GM12878 (cell line): ENCODE results near the gene SDF4. TPM values are rescaled to one million over a fixed set of nuclear protein-coding genes. Genes with fewer than 3 reads are reported as not detected.

ENCODE experiments used
- ATAC-seq: fragments of 200-7000 bp; cut with Tn5 transposase; 3 replicates; pipeline ENCODE4 v1.9.1; 2020; ENCODE audit warnings: mild to moderate bottlenecking, moderate library complexity
- BruUV-seq: library from RNA; stranded (reverse); fragments of 400-500 nt; replicated peaks from 2 replicates; lab custom pipeline; 2021; lab: Mats Ljungman, UMichigan
- CTCF ChIA-PET: fragments of 300-600 bp; sonication (Branson Sonifier 250); formaldehyde crosslinking; extraction: SDS; loops from one replicate; lab custom pipeline; 2021; ENCODE audit warnings: inconsistent platforms; lab: Yijun Ruan, JAX
- POLR2A ChIA-PET: fragments of 350-600 bp; formaldehyde crosslinking; extraction: SDS; loops from one replicate; lab custom pipeline; 2021; ENCODE audit warnings: inconsistent platforms; lab: Charles Lee
- RAD21 ChIA-PET: fragments of 300-600 bp; sonication (Branson Sonifier 250); formaldehyde crosslinking; loops from one replicate; lab custom pipeline; 2023; ENCODE audit warnings: antibody characterized with exemption; ENCODE audit not compliant: unreplicated experiment; lab: Charles Lee
- SMC1A ChIA-PET: fragments of 300-600 bp; sonication (Branson Sonifier 250); formaldehyde crosslinking; loops from one replicate; lab custom pipeline; 2023; ENCODE audit not compliant: unreplicated experiment, uncharacterized antibody; lab: Charles Lee
- DNase-seq: peaks from one replicate; pipeline ENCODE4 v3.0.0-alpha.2; 2011; ENCODE audit warnings: low read depth, low spot score
- FAIRE-seq: peaks from 3 replicates; lab custom pipeline; 2011; peaks lifted over from hg19 to GRCh38; lab: Jason Lieb, UNC
- H2AFZ ChIP-seq: 2 replicates; pipeline ENCODE4 v1.6.0; 2011; ENCODE audit warnings: low read depth, low read length, control low read depth; ENCODE audit not compliant: control insufficient read depth
- H3K27ac ChIP-seq: 2 replicates; pipeline ENCODE4 v1.5.1; 2011; ENCODE audit warnings: control low read depth; ENCODE audit not compliant: control insufficient read depth, insufficient read depth
- H3K27me3 ChIP-seq, 2 experiments: replicated peaks in 1 of 2; 2 replicates each; pipeline versions ENCODE4 v1.6.0 to v1.6.1; 2011; ENCODE audit warnings: low read length in 1 of 2; ENCODE audit not compliant: control insufficient read depth in 2 of 2, insufficient read depth in 2 of 2
- H3K36me3 ChIP-seq, 2 experiments: 2 replicates each; pipeline ENCODE4 v1.5.1; 2011; ENCODE audit warnings: low read length in 1 of 2; ENCODE audit not compliant: control insufficient read depth in 2 of 2, insufficient read depth in 2 of 2
- H3K4me1 ChIP-seq: 2 replicates; pipeline ENCODE4 v1.6.1; 2011; ENCODE audit warnings: mild to moderate bottlenecking, low read length, moderate library complexity, mixed read lengths; ENCODE audit not compliant: control insufficient read depth, insufficient read depth
- H3K4me2 ChIP-seq: 2 replicates; pipeline ENCODE4 v1.6.0; 2011; ENCODE audit warnings: control low read depth; ENCODE audit not compliant: control insufficient read depth, insufficient read depth
- H3K4me3 ChIP-seq: fragments of 200-600 bp; sonication (generic); 2 replicates; pipeline ENCODE4 v1.5.1; 2016
- H3K79me2 ChIP-seq: 2 replicates; pipeline ENCODE4 v1.6.0; 2011; ENCODE audit warnings: low read length; ENCODE audit not compliant: control insufficient read depth, insufficient read depth
- H3K9ac ChIP-seq: 2 replicates; pipeline ENCODE4 v1.8.0; 2011; ENCODE audit warnings: low read length, control low read depth, mixed read lengths; ENCODE audit not compliant: control insufficient read depth, insufficient read depth
- H3K9me3 ChIP-seq: replicated peaks from 3 replicates; pipeline ENCODE4 v1.5.1; 2011; ENCODE audit warnings: mild to moderate bottlenecking, low read length; ENCODE audit not compliant: control insufficient read depth, insufficient read depth
- H4K20me1 ChIP-seq: 2 replicates; pipeline ENCODE4 v1.6.0; 2011; ENCODE audit not compliant: control insufficient read depth, insufficient read depth
- BACH1 ChIP-seq: fragments of 450-650 bp; IDR thresholded peaks from 2 replicates; pipeline ENCODE4 v1.6.1; 2017; ENCODE audit warnings: mild to moderate bottlenecking, borderline replicate concordance
- BHLHE40 ChIP-seq, 2 experiments: fragments of 450-650 bp in 1 of 2; IDR thresholded peaks; 2 replicates each; pipeline ENCODE4 v1.6.1; 2011 to 2017; ENCODE audit warnings: low read depth in 2 of 2, borderline replicate concordance in 1 of 2, improper control_type of control experiment in 1 of 2, low read length in 1 of 2, mild to moderate bottlenecking in 1 of 2
- CBX5 ChIP-seq: sonication (generic); IDR thresholded peaks from 2 replicates; pipeline ENCODE4 v1.6.1; 2016; ENCODE audit warnings: low read depth, moderate library complexity, mild to moderate bottlenecking, inconsistent platforms
- GATAD2B ChIP-seq: fragments of 450-650 bp; conservative IDR thresholded peaks from 2 replicates; pipeline ENCODE4 v1.6.1; 2017; ENCODE audit warnings: low read depth, mild to moderate bottlenecking, moderate library complexity
- NR2F1 ChIP-seq: fragments of 450-650 bp; conservative IDR thresholded peaks from 2 replicates; pipeline ENCODE4 v1.6.1; 2017; ENCODE audit warnings: mild to moderate bottlenecking
- ZSCAN29 ChIP-seq: fragments of 450-650 bp; IDR thresholded peaks from 2 replicates; pipeline ENCODE4 v1.6.1; 2017; ENCODE audit warnings: mild to moderate bottlenecking, moderate library complexity
- WGBS: methylation state at CpG from one replicate; pipeline ENCODE4 v1.1.6; 2016; ENCODE audit warnings: low lambda C conversion rate; ENCODE audit not compliant: insufficient replicate concordance, insufficient coverage; ENCODE audit errors: missing lambda C conversion rate; 5-methylcytosine and 5-hydroxymethylcytosine counted together
- in situ Hi-C: fragments of 300-500 bp; cut with MboI; formaldehyde crosslinking; loops from 9 replicates; pipeline ENCODE4 v1.14.3; 2018; ENCODE audit warnings: mixed read lengths
- intact Hi-C: fragments of 100-400 bp; cut with micrococcal nuclease; formaldehyde crosslinking; loops from one replicate; pipeline ENCODE4 v1.14.2; 2022; ENCODE audit not compliant: unreplicated experiment
- polyA plus RNA-seq, 11 experiments: library from polyadenylated mRNA; depleted of rRNA in 4 of 11; unstranded in 6 of 11; stranded (reverse) in 5 of 11; fragments of >200 nt; fragmentation: Nextera tagmentation in 4 of 11; fragmentation: Illumina TruSeq in 1 of 11; extraction: Ambion mirVana in 4 of 11; extraction: Trizol in 1 of 11; gene quantifications; 1 replicate in 1 of 11; 2 replicates in 10 of 11; pipeline versions ENCODE4 v1.2.1 to v1.2.3, GENCODE V29; 2011 to 2016; ENCODE audit warnings: inconsistent platforms in 2 of 11, missing spikeins in 2 of 11, low read depth in 1 of 11
- total RNA-seq, 4 experiments: library from RNA; depleted of rRNA in 3 of 4; stranded (reverse); fragments of >200 nt in 3 of 4; fragmentation: Illumina TruSeq in 1 of 4; extraction: Trizol in 1 of 4; gene quantifications; 2 replicates each; pipeline versions ENCODE4 v1.2.1 to v1.2.3, GENCODE V29; 2013 to 2021

SDF4 gene
- total and polyA plus RNA-seq, 10 of the 15 experiments (the other 5 are each of a cell fraction or from before 2014, with no cell fraction given), result 0.44 to 97.2 (median 40.2) TPM

- H3K9ac ChIP-seq, result no peak overlapping the region
- POLR2A ChIA-PET, result interaction anchor here (0.7 to 1.2 kb wide), 5 partner anchors 12 to 179 kb away, joined by 3 to 4 read pairs (median 3); no protein-coding TSS in a partner anchor
- no peak for FAIRE-seq
These were observed 31.6 kb downstream of the SDF4 start for GRCh38 chr1:1199961-1200875.

GRCh38 chr1:1199141-1199960, 32.5 kb downstream of the SDF4 start:
- no peaks in the 10 kb centered on the region for H3K4me1 ChIP-seq
- DNase-seq, result no peak
- ChIA-PET POLR2A (interaction anchor here (0.9 to 1.2 kb wide), 3 partner anchors 62 to 178 kb away, joined by 3 to 4 read pairs (median 3); no protein-coding TSS in a partner anchor), SMC1A (no interaction called here), RAD21 (interaction anchor here (0.7 to 1.4 kb wide), 2 partner anchors 28 to 52 kb away, joined by 5 read pairs; no protein-coding TSS in a partner anchor), CTCF (no interaction called here)
- no TSS peak for BruUV-seq
- H3K9ac ChIP-seq, result no peak overlapping the region
- H3K27ac ChIP-seq, result no peak overlapping the region
- H3K4me2 ChIP-seq, result no peak overlapping the region
- no peaks in the 10 kb centered on the region for H3K79me2 ChIP-seq
- FAIRE-seq, result no peak
- no peak overlapping the region for H3K4me3 ChIP-seq
- intact Hi-C loops, result no loop called here
- no peaks in the 10 kb centered on the region for H3K36me3 ChIP-seq
- peaks cover 2% of the 10 kb centered on the region; the same call in 1 of the 3 replicates for H3K9me3 ChIP-seq
- 49% methylated on average over 17 of the region's 22 CpGs for WGBS
- H2AFZ ChIP-seq, result no peak overlapping the region
- no peaks in the 10 kb centered on the region for H3K27me3 ChIP-seq
- H4K20me1 ChIP-seq, result no peaks in the 10 kb centered on the region
- TF ChIP-seq ZSCAN29 (no peak), BHLHE40 (IDR thresholded peaks at IDR 0.05; ENCODE audit: borderline replicate concordance in 1 of 2, low read depth in 2 of 2, low read length in 1 of 2) (peak in 1 of 2 experiments; percentile 31; a peak in 1 of 4 replicates), BACH1 (no peak), NR2F1 (peak; percentile 53)
- ATAC-seq, result no peak
- in situ Hi-C loops, result no loop called here

More at GRCh38 chr1:1199961-1200875, 31.6 kb downstream of the SDF4 start:
- TF ChIP-seq GATAD2B (peak; percentile 43; the same call in 1 of the 2 replicates), CBX5 (no peak)
- Histone ChIP-seq H3K4me3 (no peak overlapping the region), H3K27me3 (no peaks in the 10 kb centered on the region), H2AFZ (no peak overlapping the region), H4K20me1 (no peaks in the 10 kb centered on the region), H3K27ac (no peak overlapping the region), H3K4me1 (no peaks in the 10 kb centered on the region), H3K4me2 (peak overlapping the region; percentile 64; the same call in 1 of the 2 replicates), H3K9me3 (no peaks in the 10 kb centered on the region; the same call in 2 of the 3 replicates), H3K36me3 (no peaks in the 10 kb centered on the region), H3K79me2 (no peaks in the 10 kb centered on the region)
- DNase-seq (no peak), ATAC-seq (no peak)
- intact Hi-C loops (no loop called here), in situ Hi-C loops (no loop called here)
- TSS peak; percentile 87 for BruUV-seq
- WGBS, result 57% methylated on average over 31 of the region's 31 CpGs
- ChIA-PET CTCF (interaction anchor here (0.8 to 1.0 kb wide), 2 partner anchors 9 to 54 kb away, joined by 3 to 7 read pairs; no protein-coding TSS in a partner anchor), RAD21 (interaction anchor here (0.7 to 1.4 kb wide), 3 partner anchors 29 to 51 kb away, joined by 3 to 5 read pairs (median 5); no protein-coding TSS in a partner anchor), SMC1A (interaction anchor here (1.0 kb wide), 1 partner anchor 75 kb away, joined by 3 read pairs; no protein-coding TSS in a partner anchor)
